Spleen (tissue), 7 donors: ENCODE results near the gene LRIT1.

Source experiments
- POLR2AphosphoS5 ChIP-seq, 3 donors: sonication (generic); formaldehyde crosslinking; IDR thresholded peaks; one replicate each; pipeline ENCODE4 v1.5.1; 2017; ENCODE audit warnings: antibody characterized with exemption in 3 of 3
- TF ChIP-seq, protein P1 (sequence below), 11 experiments: fragments of 200-600 bp in 7 of 11; fragments of 450-650 bp in 4 of 11; sonication (generic) in 4 of 11; IDR thresholded peaks in 8 of 11; conservative IDR thresholded peaks in 3 of 11; 1 replicate in 7 of 11; 2 replicates in 4 of 11; pipeline versions ENCODE4 v1.4.0 to v1.8.0; 2016 to 2021; ENCODE audit warnings: antibody characterized with exemption in 11 of 11, inconsistent platforms in 4 of 11, mild to moderate bottlenecking in 1 of 11
- donor health status: DM: no; HTN: no; CAD: no; lungs with moderate emphysema.
- donor health status: DM: no; HTN: no; CAD: no.
- donor health status: DM: no; HTN: no; CAD: no.

DNA sequence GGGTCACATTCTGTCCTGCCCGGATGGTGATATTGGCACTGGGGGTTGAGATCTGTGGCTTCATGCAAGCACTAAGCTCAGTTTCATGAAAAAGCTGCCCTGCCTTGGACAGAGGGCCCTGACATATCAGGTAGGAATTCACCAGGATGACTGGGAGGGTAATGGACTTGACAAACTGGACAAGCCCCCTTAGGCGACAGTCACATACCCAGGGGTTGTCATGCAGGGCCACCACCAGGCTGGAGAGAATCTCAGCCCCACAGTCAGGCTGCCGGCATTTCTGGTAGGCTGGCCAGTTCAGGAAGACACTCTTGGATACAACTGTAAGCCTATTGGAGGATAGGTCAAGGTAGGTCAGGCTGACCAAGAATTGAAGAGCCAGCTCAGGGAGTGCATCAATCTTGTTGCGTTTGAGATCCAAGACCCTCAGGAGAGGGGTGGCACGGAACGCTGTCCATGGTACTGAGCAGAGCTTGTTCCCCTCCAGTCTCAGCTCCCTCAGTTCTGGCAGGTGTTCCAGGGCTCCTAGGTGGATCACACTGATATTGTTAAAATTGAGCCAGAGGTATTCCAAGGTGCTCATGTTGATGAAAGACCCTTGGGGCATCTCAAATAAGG lies 16.8 kb downstream of the LRIT1 start:
- TF ChIP-seq, protein P1, sequence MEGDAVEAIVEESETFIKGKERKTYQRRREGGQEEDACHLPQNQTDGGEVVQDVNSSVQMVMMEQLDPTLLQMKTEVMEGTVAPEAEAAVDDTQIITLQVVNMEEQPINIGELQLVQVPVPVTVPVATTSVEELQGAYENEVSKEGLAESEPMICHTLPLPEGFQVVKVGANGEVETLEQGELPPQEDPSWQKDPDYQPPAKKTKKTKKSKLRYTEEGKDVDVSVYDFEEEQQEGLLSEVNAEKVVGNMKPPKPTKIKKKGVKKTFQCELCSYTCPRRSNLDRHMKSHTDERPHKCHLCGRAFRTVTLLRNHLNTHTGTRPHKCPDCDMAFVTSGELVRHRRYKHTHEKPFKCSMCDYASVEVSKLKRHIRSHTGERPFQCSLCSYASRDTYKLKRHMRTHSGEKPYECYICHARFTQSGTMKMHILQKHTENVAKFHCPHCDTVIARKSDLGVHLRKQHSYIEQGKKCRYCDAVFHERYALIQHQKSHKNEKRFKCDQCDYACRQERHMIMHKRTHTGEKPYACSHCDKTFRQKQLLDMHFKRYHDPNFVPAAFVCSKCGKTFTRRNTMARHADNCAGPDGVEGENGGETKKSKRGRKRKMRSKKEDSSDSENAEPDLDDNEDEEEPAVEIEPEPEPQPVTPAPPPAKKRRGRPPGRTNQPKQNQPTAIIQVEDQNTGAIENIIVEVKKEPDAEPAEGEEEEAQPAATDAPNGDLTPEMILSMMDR (IDR thresholded peaks at IDR 0.05 in 8 of 11, conservative IDR thresholded peaks at IDR 0.05 in 3 of 11): no peak
- TF ChIP-seq POLR2AphosphoS5 (IDR thresholded peaks at IDR 0.05): no peak
